Cardiac muscle cell (in vitro differentiated cells and primary cell): ENCODE data around the gene CFD. TPM values are rescaled to one million over a fixed set of nuclear protein-coding genes. Genes with fewer than 3 reads are reported as not detected.
"Not testable (repeated sequence)": the region's sequence is repeated elsewhere in the genome, so short reads cannot be mapped to it uniquely, and the experiment has no call there.

ENCODE experiments used
- DNase-seq, 2 donors: peaks; one replicate each; pipeline versions ENCODE4 v3.0.0 to v3.0.0-alpha.2; 2010 to 2017; ENCODE audit warnings: low read depth in 1 of 2, low spot score in 1 of 2
- H3K27ac ChIP-seq: fragments of 200-600 bp; sonication (generic); 2 replicates; pipeline ENCODE4 v1.5.1; 2016
- H3K27me3 ChIP-seq: fragments of 200-600 bp; sonication (generic); 2 replicates; pipeline ENCODE4 v1.6.0; 2016; ENCODE audit warnings: control low read depth
- H3K36me3 ChIP-seq: fragments of 200-600 bp; sonication (generic); 2 replicates; pipeline ENCODE4 v1.5.1; 2016; ENCODE audit warnings: control low read depth
- H3K4me1 ChIP-seq: fragments of 200-600 bp; sonication (generic); 2 replicates; pipeline ENCODE4 v1.8.1; 2017; ENCODE audit warnings: low read depth, mild to moderate bottlenecking, mixed run types
- H3K4me3 ChIP-seq: fragments of 200-600 bp; sonication (generic); 2 replicates; pipeline ENCODE4 v1.5.1; 2016; ENCODE audit warnings: mild to moderate bottlenecking
- H3K9me3 ChIP-seq: fragments of 200-600 bp; sonication (generic); 2 replicates; pipeline ENCODE4 v1.5.1; 2017; ENCODE audit warnings: low read depth, mild to moderate bottlenecking, control low read depth
- CTCF ChIP-seq: IDR thresholded peaks from 2 replicates; pipeline ENCODE4 v1.5.1; 2012; ENCODE audit warnings: low read depth, mild to moderate bottlenecking, low read length
- polyA plus RNA-seq: library from polyadenylated mRNA; unstranded; fragments of >200 nt; fragmentation: Nextera tagmentation; extraction: Ambion mirVana; gene quantifications from 2 replicates; pipeline ENCODE4 v1.2.1, GENCODE V29; 2016
- total RNA-seq: library from RNA; depleted of rRNA; stranded (reverse); fragments of >200 nt; gene quantifications from 2 replicates; pipeline ENCODE4 v1.2.3, GENCODE V29; 2016

Gene CFD
- total and polyA plus RNA-seq, 2 experiments from 2014 or later, result 2.9 to 3.1 TPM

- no peak overlapping the region for H3K4me3 ChIP-seq
- no peak for TF ChIP-seq CTCF
- no peaks in the 10 kb centered on the region for H3K36me3 ChIP-seq
- H3K4me1 ChIP-seq, result no peaks in the 10 kb centered on the region
- no peak overlapping the region for H3K27ac ChIP-seq
- no peaks in the 10 kb centered on the region for H3K27me3 ChIP-seq
- no peaks in the 10 kb centered on the region for H3K9me3 ChIP-seq
- no peak for DNase-seq
Measured at GRCh38 chr19:829129-829758, 30.2 kb upstream of the CFD start.

GRCh38 chr19:831407-832369 lies 27.8 kb upstream of the CFD start:
- Histone ChIP-seq H3K27me3 (no peaks in the 10 kb centered on the region), H3K36me3 (no peaks in the 10 kb centered on the region), H3K27ac (no peak overlapping the region), H3K9me3 (no peaks in the 10 kb centered on the region), H3K4me3 (no peak overlapping the region), H3K4me1 (no peaks in the 10 kb centered on the region)
- no peak for DNase-seq
- no peak for TF ChIP-seq CTCF

DNA sequence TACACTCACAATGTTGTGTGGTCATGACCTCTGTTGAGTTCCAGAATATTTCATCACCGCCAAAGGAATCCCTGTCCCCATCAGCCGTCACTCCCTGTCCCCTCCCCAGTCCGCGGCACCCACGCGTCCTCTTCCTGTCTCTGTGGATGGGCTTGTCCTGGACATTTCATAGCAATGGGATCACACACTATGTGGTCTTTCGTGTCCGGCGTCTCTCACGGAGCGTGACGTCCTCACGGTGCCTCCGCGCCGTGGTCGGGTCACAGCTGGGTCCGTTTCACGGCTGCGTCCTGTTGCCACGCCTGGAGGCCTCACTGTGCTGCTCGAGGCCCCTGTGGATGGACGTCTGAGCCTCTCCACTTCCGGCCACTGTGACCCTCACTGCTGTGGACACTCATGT lies 25.2 kb upstream of the CFD start:
- no peak overlapping the region for H3K27ac ChIP-seq
- TF ChIP-seq CTCF, result no peak
- DNase-seq, result no peak
- no peak overlapping the region for H3K4me3 ChIP-seq
- H3K9me3 ChIP-seq, result no peaks in the 10 kb centered on the region
- H3K36me3 ChIP-seq, result no peaks in the 10 kb centered on the region
- H3K27me3 ChIP-seq, result no peaks in the 10 kb centered on the region
- H3K4me1 ChIP-seq, result no peaks in the 10 kb centered on the region

DNA sequence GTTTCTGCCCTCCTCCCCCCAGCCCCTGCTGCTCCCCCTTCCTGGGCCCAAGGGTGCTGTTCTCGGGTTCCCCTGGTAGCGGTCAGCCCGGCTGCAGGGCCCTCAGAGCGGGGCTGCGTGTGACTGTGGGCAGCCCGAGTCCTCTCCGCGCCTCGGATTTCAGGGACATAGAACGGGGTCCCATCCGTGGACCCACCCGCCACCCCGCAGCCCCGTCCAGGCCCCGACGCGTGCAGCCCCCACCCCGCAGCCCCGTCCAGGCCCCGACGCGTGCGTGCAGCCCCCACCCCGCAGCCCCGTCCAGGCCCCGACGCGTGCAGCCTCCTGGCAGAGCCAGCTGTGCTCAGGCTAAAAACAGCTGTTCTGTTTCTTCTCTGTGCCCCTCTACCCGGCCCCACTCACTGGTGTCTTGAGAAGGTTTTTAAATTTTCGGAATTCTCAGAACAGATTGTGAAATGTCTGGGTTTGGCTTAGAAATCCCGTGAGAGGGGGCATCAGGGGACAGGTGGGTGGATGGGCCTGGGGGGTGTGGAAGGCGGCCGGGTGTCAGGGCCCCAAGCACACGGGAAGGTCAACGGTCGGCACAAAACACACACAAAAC lies 24.2 kb upstream of the CFD start:
- Histone ChIP-seq H3K4me3 (no peak overlapping the region), H3K9me3 (no peaks in the 10 kb centered on the region), H3K4me1 (no peaks in the 10 kb centered on the region), H3K27me3 (no peaks in the 10 kb centered on the region), H3K36me3 (no peaks in the 10 kb centered on the region), H3K27ac (no peak overlapping the region)
- TF ChIP-seq CTCF, result no peak
- no peak for DNase-seq

GRCh38 chr19:840519-841206 lies 18.8 kb upstream of the CFD start, which contains the start of gene PRTN3:
Gene PRTN3 (plus strand): TSS chr19:840999. CDS start chr19:841009, 10 bp downstream.
- TF ChIP-seq CTCF, result no peak
- Histone ChIP-seq H3K4me1 (no peaks in the 10 kb centered on the region), H3K4me3 (no peak within 1 kb of the TSS), H3K36me3 (no peaks in the 10 kb centered on the region), H3K27ac (no peak within 1 kb of the TSS), H3K27me3 (peaks cover 28% of the 10 kb centered on the region), H3K9me3 (no peaks in the 10 kb centered on the region)
- no peak for DNase-seq

DNA sequence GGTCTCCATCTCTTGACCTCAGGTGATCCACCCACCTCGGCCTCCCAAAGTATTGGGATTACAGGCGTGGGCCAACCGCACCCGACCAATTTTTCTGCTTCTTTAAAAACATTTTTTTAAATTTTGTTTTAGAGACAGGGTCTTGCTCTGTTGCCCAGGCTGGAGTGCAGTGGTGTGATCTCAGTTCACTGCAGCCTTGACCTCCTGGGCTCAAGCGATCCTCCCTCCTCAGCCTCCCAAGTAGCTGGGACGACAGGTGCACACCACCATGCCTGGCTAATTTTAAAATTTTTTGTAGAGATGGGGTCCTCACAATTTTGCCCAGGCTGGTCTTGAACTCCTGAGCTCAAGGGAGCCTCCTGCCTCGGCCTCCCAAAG lies 16.7 kb upstream of the CFD start:
- not testable (repeated sequence) for DNase-seq, H3K36me3 ChIP-seq, H3K4me1 ChIP-seq, H3K27ac ChIP-seq, H3K4me3 ChIP-seq, H3K9me3 ChIP-seq
- H3K27me3 ChIP-seq, result peaks cover 33% of the 10 kb centered on the region
